Measurements from ENCODE around the gene PEX16. TPM values are rescaled to one million over a fixed set of nuclear protein-coding genes. Genes with fewer than 3 reads are reported as not detected.

Gene PEX16
- total RNA-seq, 1 donor from 2014 or later = 47.1 TPM

DNA sequence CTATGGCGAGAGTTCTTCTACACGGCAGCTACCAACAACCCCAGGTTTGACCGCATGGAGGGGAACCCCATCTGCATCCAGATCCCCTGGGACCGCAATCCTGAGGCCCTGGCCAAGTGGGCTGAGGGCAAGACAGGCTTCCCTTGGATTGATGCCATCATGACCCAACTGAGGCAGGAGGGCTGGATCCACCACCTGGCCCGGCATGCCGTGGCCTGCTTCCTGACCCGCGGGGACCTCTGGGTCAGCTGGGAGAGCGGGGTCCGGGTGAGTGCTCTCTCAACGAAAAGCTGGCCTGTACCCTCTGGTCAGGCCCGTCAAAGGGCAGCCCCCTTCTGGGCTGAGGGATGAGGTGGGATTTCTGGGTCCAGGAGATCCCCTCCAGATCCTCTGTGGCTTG, 48.1 kb downstream of the PEX16 start:
- peaks cover 37% of the 10 kb centered on the region for H3K36me3 ChIP-seq (ENCODE audit: control insufficient read depth, insufficient read depth, low read length)

DNA sequence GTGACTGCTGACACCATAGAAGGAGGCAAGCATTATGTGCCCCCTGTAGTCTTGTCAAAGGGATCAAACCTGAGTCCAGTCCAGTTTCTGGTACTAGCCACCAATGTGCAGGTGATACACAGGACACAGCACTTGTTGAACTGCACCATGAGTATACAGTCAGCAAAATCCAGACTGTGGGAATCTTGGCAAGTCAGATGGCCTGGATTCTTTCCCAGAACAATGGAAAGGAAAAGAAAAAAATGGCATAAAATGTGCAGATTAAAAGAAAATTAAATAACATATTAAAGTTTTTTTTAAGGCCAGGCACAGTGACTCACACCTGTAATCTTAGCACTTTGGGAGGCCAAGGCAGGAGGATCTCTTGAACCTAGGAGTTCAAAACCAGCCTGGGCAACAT, 53.6 kb downstream of the PEX16 start:
- FAIRE-seq = no peak

More for the DNA sequence above, 48.1 kb downstream of the PEX16 start:
- no peak for DNase-seq (ENCODE audit: low read depth)
- FAIRE-seq = no peak
- no peaks in the 10 kb centered on the region for H3K27me3 ChIP-seq (ENCODE audit: control insufficient read depth, insufficient read depth, low read length)
- H3K4me3 ChIP-seq (ENCODE audit: low read depth, low read length) = no peak overlapping the region
- no peak for TF ChIP-seq CTCF (IDR thresholded peaks at IDR 0.05; ENCODE audit: insufficient read depth, low read length, severe bottlenecking)

DNA sequence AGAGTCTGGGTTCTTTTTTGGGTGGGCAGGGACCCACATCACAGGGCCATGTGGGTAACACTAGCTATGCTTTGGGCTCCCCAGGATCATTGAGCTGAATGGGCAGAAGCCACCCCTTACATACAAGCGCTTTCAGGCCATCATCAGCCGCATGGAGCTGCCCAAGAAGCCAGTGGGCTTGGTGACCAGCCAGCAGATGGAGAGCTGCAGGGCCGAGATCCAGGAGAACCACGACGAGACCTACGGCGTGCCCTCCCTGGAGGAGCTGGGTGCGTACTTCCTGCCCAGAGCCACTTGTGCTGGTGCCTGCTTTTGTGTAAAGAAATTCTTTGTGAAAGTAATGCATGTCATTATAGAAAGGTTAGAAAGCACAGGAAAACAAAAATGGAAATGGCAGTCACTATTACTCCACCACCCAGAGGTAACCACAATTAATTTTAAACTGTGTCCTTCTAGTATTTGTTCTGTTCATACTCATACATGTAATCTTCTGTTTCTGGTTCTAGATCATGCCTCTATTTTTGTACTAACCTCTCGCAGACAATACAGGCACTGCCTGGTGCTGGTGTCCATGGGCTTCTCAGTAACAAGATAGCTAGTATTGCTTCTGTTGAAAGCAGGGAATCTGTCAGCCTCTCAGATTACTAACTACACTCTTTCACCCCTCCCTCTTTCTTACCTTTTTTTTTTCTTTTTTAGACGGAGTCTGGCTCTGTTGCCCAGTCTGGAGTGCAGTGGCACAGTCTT, 56.7 kb downstream of the PEX16 start:
- TF ChIP-seq CTCF (IDR thresholded peaks at IDR 0.05; ENCODE audit: insufficient read depth, low read length, severe bottlenecking) = no peak
- DNase-seq (ENCODE audit: low read depth) (no peak), FAIRE-seq (no peak)
- Histone ChIP-seq H3K27me3 (ENCODE audit: control insufficient read depth, insufficient read depth, low read length) (no peaks in the 10 kb centered on the region), H3K4me3 (ENCODE audit: low read depth, low read length) (no peak overlapping the region), H3K36me3 (ENCODE audit: control insufficient read depth, insufficient read depth, low read length) (peaks cover 15% of the 10 kb centered on the region)

More for the DNA sequence above, 53.6 kb downstream of the PEX16 start:
- H3K27me3 ChIP-seq (ENCODE audit: control insufficient read depth, insufficient read depth, low read length) = no peaks in the 10 kb centered on the region
- no peak overlapping the region for H3K4me3 ChIP-seq (ENCODE audit: low read depth, low read length)
- TF ChIP-seq CTCF (IDR thresholded peaks at IDR 0.05; ENCODE audit: insufficient read depth, low read length, severe bottlenecking) = no peak
- no peak for DNase-seq (ENCODE audit: low read depth)
- peaks cover 21% of the 10 kb centered on the region for H3K36me3 ChIP-seq (ENCODE audit: control insufficient read depth, insufficient read depth, low read length)

DNA sequence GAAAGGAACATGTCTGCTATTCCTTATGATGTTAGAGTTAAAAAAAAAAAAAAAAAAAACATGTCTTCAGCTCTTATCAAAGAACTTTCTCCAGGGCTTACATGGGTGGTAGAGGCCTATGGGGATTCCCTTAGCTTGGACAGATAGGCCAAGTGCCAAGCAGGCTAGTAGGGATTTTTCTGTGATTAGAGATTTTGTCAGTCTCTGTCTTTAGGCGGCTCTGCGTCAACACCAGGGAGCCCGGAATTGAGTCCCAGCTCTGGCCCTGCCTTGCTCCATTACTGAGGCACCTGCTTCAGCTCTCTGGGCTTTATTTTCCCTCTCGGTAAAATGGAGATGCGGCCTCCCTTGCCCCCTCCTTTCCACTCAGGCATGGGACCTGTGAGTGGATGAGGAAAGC, 57.3 kb downstream of the PEX16 start:
- peaks cover 12% of the 10 kb centered on the region for H3K36me3 ChIP-seq (ENCODE audit: control insufficient read depth, insufficient read depth, low read length)
- H3K27me3 ChIP-seq (ENCODE audit: control insufficient read depth, insufficient read depth, low read length) = no peaks in the 10 kb centered on the region
- no peak for FAIRE-seq
- H3K4me3 ChIP-seq (ENCODE audit: low read depth, low read length) = no peak overlapping the region
- no peak for TF ChIP-seq CTCF (IDR thresholded peaks at IDR 0.05; ENCODE audit: insufficient read depth, low read length, severe bottlenecking)
- DNase-seq (ENCODE audit: low read depth) = no peak

Other genes with a start within 250 kb of the PEX16 start
- gene SLC35C1, start 112.7 kb downstream of the PEX16 start, total RNA-seq = 7.6 and 9.5 TPM in 2 replicates
- gene CRY2, start 70.4 kb downstream of the PEX16 start, total RNA-seq = 10.8 and 15.5 TPM in 2 replicates
- 0.26 and 0.90 TPM in 2 replicates for gene MAPK8IP1, start 32.2 kb downstream of the PEX16 start, total RNA-seq
- gene FREY1, start 10.6 kb downstream of the PEX16 start, total RNA-seq = 0.51 and 1.3 TPM in 2 replicates
- 2.9 and 4.5 TPM in 2 replicates for gene LARGE2, start 4.8 kb upstream of the PEX16 start, total RNA-seq
- 3.4 and 6.1 TPM in 2 replicates for gene PHF21A, start 203.6 kb upstream of the PEX16 start, total RNA-seq

Data from bronchial epithelial cell (primary cell).